Choroid plexus epithelial cell (primary cell): ENCODE data around the gene COPS9.
A peak's percentile ranks its signal among the peaks of the same experiment; 100 is the strongest.

Source experiments
- DNase-seq: peaks from one replicate; pipeline ENCODE4 v3.0.0-alpha.2; 2010; ENCODE audit warnings: low read depth
- H3K4me3 ChIP-seq: 2 replicates; pipeline ENCODE4 v1.5.1; 2011; ENCODE audit warnings: low read depth, mild to moderate bottlenecking, control low read depth, low read length, moderate library complexity
- CTCF ChIP-seq: conservative IDR thresholded peaks from 2 replicates; pipeline ENCODE4 v1.5.1; 2011; ENCODE audit warnings: low read depth, mild to moderate bottlenecking, control low read depth, inconsistent platforms, low read length, moderate library complexity

COPS9 gene

DNA sequence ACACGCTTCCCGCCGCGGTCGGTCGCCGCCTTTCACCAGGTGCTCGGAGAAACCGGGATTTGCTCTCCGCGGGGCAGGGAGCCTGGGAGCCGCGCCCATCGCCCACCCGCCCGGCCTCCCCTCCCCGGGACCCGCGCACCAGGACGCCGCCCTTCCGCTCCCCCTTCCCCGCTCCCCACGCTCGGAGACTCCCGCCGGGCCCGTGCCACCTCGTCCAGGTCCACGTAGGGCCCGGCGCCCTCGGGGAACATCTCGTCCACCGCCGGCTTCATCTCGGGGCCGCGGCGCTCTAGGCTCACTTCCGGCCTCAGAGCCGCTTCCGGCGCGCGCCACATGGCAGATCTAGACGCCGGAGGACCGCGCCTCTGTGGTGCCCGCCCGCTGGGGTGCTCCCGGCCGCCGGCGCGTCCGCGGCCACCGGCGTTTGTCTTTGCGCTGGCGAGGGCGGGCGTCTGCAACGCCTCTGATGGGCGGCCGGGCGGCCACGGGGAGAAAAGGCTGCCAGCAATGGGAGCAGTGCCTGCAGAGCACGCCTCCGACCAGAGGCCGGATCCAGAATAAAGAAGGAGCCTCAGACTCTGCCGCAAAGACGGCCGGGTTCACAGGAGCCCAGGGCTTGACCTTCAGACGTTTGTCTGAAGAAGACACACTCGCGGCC lies at the start of gene COPS9:
Gene COPS9 (minus strand): TSS at position 293 of the 658 bp plus-strand sequence. CDS start 21 bp downstream, at position 272.
- TF ChIP-seq CTCF = no peak
- H3K4me3 ChIP-seq = peak within 1 kb of the TSS; percentile 95
- DNase-seq = peak; percentile 92

GRCh38 chr2:240184656-240185055 lies 48.6 kb upstream of the COPS9 start:
- TF ChIP-seq CTCF = no peak
- no peak overlapping the region for H3K4me3 ChIP-seq
- DNase-seq = no peak

GRCh38 chr2:240183875-240184590 lies 47.9 kb upstream of the COPS9 start:
- DNase-seq = no peak
- no peak overlapping the region for H3K4me3 ChIP-seq
- no peak for TF ChIP-seq CTCF

DNA sequence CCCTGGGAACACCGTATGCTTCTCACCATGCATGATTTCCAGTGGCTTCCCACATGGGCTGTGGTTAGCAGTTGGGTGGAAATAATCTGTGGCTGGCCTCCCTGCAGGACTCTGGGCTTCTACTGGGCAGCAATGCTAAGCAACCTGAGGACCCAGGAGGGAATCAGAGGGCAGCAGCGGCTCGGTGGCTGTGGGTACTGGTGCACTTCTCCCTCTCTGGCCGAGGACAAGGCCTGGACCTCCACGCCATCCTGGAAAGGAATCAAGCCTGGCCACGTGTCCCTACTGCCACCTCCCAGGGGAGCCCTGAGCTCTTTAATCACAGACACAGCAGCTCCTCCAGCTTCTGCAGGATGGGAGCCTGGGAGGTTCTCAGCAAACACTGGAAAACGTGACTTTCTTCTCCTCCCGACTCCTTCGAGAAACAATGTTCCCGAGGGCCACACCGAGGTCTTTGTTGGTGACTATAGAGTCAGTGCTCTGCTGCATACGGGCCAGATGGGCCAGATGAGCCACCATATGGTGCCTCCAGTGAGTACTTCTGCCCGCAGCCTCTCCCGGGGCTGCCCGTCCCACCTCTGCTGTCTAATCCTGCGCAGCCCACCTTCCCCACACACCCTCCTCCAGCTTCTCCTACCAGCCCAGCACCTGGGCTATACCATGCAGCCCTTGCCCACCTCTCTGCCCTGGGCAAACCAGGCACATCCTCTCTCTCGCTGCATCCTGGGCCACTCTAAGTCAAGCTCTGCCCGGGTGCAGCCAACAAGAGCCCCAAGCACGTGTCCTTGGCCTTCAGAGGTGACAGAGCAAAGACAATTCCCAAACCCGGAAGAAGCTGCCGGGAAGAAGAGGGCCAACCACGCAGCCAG lies 47.1 kb upstream of the COPS9 start:
- no peak for DNase-seq
- TF ChIP-seq CTCF = no peak
- H3K4me3 ChIP-seq = no peak overlapping the region

- no peak for TF ChIP-seq CTCF
- no peak overlapping the region for H3K4me3 ChIP-seq
- DNase-seq = no peak
Measured at GRCh38 chr2:240182476-240182875, 46.4 kb upstream of the COPS9 start.

GRCh38 chr2:240182001-240182400 lies 45.9 kb upstream of the COPS9 start:
- no peak overlapping the region for H3K4me3 ChIP-seq
- no peak for DNase-seq
- no peak for TF ChIP-seq CTCF
